ENCODE measurements around the gene SYT7. TPM values are rescaled to one million over a fixed set of nuclear protein-coding genes. Genes with fewer than 3 reads are reported as not detected.

Gene SYT7
- total RNA-seq, 1 experiment from 2014 or later, result 1.6 TPM

DNA sequence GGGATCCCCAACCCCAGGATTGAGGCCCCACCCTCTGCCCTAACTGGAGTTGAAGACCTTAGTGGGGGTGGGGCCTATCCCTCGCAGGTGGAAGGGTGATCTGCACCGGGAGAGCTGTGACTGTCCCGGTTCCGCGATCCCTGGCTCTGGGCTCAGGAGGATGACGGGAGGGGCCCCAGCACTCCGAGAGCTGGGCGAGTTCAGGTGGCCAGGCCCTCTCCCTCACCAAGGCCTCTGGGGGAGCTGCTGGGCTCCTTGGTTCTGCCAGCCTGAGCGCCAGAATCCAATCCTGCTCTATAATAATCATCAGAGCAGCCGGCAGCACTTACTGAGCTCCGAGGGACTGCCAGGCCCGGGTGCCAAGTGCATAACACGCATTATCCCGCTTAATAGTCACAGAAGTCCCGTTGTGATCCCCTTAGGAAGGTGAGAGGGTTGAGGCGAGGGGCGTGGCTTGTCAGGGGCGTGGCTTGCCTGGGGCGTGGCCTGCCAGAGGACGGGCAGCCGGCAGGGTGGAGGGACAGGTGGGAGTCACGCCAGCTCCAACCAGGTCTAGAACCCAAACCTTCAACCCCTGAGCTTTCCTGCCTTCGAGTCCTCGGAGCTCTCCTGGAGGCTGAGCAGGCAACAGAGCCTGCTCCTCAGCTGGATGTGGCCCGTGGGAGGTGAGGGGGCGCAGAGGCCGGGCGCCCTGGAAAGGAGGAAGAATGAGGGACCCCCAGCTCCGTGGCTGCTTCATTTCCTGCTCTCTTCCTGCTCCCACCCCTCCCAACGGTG is 7.3 kb upstream of the SYT7 start:
- DNase-seq (ENCODE audit: low spot score), result peak; percentile 42
- in situ Hi-C loops (cut with HindIII; ENCODE audit: low sequenced_read_pairs), result no loop called here

GRCh38 chr11:61587541-61587941 is 6.7 kb upstream of the SYT7 start:
- in situ Hi-C loops (cut with HindIII; ENCODE audit: low sequenced_read_pairs), result no loop called here
- DNase-seq (ENCODE audit: low spot score), result peak; percentile 44

- DNase-seq (ENCODE audit: low spot score), result no peak
- in situ Hi-C loops (cut with HindIII; ENCODE audit: low sequenced_read_pairs), result no loop called here
Measured at GRCh38 chr11:61586792-61587430, 6.0 kb upstream of the SYT7 start.

- in situ Hi-C loops (cut with HindIII; ENCODE audit: low sequenced_read_pairs), result no loop called here
Measured at GRCh38 chr11:61585115-61585514, 4.2 kb upstream of the SYT7 start.

DNA sequence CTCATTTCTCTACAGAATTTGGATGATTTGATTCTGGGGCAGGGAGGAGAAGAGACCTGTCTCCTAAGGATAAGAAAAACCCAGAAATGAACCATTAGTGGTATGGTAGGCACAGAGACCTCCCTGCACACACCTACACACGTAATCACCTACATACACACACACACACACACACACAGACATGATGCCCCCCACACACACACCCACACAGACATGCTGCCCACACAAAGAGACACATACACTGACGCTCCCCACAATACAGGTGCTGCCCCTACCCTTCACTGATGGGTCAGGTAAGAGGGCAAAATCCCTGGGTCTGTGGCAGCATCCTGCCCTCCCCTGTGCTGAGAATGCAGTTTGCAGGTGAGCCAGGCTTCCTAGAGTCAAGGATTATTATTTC is 1.1 kb upstream of the SYT7 start:
- in situ Hi-C loops (cut with HindIII; ENCODE audit: low sequenced_read_pairs), result no loop called here
- DNase-seq (ENCODE audit: low spot score), result no peak

More at GRCh38 chr11:61585115-61585514, 4.2 kb upstream of the SYT7 start:
- DNase-seq (ENCODE audit: low spot score), result no peak

- in situ Hi-C loops (cut with HindIII; ENCODE audit: low sequenced_read_pairs), result no loop called here
- no peak for DNase-seq (ENCODE audit: low spot score)
Measured at GRCh38 chr11:61580271-61580888, 496 bp downstream of the SYT7 start.

DNA sequence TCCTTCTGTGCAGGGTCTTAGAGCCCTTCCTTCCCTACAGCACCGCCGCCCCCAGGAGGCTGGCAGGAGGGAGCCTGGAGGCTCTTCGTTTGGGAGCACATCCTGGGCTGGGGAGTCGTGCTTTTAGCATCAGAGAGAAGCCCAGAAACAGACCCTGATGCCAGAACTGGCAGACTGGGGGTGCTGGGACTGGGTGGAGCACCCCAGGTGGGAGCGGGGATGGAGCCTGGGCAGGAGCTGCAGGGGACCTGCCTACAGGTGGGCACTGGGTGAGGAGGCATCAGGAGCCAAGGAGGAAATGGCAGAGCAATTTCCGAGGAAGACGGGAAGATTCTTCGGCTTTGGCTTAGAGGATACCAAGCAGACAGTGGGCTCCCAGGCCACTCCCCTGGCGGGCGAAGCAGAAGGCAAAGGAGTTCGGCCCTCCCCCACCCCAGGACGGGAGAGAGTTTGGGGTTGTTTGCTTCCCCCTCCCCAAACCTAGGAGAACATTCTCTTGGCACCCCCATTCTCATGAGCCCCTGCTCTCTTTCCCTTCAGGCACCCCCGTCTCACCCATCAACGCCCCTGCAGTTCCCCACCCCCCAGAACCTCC is 1.1 kb downstream of the SYT7 start:
- in situ Hi-C loops (cut with HindIII; ENCODE audit: low sequenced_read_pairs), result no loop called here
- DNase-seq (ENCODE audit: low spot score), result no peak

DNA sequence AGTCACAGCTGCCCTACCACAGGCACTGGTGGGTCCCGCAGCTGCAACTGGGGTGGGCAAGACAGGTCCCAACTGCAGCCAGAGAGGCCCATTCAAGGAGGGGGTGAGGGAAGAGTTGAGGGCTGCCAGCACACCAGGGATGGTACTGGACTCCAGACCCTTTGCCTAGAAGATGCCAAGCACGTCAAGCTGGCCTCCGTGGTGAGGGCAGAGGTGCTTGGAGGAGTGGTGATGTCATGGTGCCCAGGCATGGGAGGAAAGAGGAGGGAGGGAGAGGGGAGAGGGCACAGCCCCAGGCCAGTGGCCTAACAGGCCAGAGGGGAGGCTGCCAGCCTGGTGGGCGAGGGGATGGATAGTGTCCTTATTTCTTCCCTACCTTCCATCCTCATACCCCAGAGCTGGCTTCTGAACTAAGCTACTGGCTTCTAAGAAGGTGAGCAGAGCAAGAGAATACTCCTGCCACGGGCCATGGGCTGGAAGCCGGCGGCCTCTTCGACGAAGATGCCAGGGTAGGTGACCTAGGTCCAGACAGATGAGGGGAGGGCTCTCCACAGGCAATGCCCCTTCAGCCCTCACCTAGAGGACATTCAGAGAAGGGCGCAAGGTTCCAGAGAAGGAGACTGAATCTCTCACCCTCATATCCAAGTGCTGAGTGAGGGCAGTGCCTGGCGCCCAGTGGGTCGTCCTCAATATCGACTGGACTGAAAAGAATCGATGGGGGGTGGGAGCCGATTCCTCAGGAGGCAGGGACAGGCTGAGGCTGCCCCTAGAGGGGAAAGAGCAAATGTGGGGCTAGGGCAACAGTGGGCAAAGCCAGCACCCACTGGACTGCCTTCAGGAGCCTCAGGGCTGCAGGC is 1.8 kb downstream of the SYT7 start:
- in situ Hi-C loops (cut with HindIII; ENCODE audit: low sequenced_read_pairs), result no loop called here
- DNase-seq (ENCODE audit: low spot score), result no peak

- no peak for DNase-seq (ENCODE audit: low spot score)
Measured at GRCh38 chr11:61577383-61578118, 3.3 kb downstream of the SYT7 start.

GRCh38 chr11:61575886-61576861 is 4.7 kb downstream of the SYT7 start:
- in situ Hi-C loops (cut with HindIII; ENCODE audit: low sequenced_read_pairs), result no loop called here
- peak; percentile 79 for DNase-seq (ENCODE audit: low spot score)

More at GRCh38 chr11:61577383-61578118, 3.3 kb downstream of the SYT7 start:
- in situ Hi-C loops (cut with HindIII; ENCODE audit: low sequenced_read_pairs), result no loop called here

DNA sequence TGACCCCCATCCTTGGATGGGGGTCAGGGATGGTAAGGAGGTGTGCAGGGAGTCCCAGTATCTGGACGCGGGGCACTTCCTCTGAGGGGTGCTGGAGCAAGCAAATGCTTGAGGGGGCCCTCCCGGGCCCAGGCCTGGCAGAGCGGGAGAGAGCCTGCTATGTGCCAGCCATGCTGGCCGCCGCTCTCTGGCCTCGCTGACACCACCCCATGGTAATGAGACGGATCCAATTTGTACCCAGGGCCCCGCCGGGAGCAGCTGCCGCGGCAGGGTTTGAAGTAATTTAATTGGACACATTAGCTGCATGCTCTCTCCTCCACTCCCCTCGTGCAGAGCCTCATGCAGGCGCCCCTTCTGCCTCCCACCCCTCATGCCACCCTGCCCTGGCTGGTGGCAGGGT is 6.3 kb downstream of the SYT7 start:
- in situ Hi-C loops (cut with HindIII; ENCODE audit: low sequenced_read_pairs), result no loop called here
- peak; percentile 79 for DNase-seq (ENCODE audit: low spot score)

DNA sequence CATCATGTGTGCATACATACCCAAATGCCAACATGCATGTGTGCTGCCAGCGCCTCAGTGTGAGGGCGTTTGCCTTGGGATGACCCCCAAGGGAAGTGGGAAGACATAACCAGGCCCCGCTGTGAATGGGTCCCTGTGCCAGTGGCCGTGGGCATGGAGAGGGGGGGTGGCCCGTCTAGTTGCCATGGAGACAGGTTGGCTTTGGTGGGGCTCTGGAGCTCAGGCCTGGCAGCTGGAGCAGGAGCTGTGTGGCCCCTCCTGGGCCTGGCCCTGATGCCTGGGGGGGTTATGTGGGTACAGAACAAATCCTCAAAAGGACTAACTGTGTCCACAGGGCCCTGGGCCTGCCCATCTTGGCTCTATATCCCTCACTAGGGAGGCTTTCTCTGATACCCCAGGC is 8.0 kb downstream of the SYT7 start:
- no peak for DNase-seq (ENCODE audit: low spot score)
- in situ Hi-C loops (cut with HindIII; ENCODE audit: low sequenced_read_pairs), result no loop called here

DNA sequence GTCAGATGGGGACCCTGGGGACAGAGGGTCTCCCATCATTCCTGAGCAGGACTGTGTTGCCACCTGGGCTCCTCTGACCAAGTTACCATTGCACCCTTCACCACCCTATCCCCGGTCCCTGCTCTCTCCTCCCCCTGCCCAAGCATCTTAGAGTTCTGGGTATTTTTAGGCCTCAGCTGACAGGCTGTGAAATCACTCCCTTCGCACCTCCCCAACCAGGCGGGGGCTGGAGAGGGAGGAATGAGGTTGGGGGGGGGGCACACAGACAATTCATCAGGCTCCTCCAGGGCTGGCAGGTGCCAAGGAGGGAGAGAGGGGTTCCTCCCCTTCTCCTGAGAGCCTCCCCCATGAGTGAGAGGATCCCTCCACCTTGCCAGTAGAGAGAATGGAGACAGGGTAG is 9.0 kb downstream of the SYT7 start:
- DNase-seq (ENCODE audit: low spot score), result no peak
- in situ Hi-C loops (cut with HindIII; ENCODE audit: low sequenced_read_pairs), result no loop called here

DNA sequence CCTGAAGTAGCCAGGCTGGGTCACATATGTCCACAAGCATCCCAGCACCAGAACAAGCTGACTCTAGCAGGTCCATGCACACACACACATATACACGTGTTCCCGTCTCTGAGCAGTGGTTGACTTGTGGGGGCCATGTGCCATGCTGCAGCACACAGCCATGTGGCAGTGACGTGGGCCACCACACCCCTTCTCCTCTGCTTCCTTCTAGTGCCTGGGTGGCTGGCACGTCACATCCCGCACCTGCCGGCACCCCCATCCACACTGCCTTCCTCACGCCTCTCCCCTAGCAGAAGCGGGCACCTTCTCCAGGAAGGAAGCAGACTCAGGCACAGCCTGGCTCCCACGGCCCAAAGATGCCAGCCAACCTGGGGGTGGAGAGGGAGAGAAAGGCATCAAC is 9.5 kb downstream of the SYT7 start:
- no peak for DNase-seq (ENCODE audit: low spot score)
- in situ Hi-C loops (cut with HindIII; ENCODE audit: low sequenced_read_pairs), result no loop called here

DNA sequence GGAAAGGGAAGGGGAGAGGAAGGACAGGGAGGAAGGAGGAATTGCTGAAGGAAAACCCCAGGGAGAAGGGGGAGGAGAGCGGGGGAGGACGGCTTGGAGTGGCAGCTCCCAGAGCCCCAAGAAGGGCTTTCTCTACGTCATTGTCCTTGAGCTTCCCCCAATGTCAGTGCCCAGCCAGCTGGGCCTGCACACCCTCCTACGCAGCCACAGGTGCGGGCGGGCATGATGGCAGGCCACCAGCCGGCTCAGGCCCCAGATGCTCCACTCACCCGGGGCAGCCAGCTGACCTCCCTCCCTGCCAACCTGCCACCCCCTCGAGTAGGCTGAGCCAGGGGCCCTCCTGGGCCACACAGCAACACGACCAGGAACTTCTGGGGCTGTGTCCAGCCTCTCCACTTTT is 11.2 kb downstream of the SYT7 start:
- DNase-seq (ENCODE audit: low spot score), result no peak
- in situ Hi-C loops (cut with HindIII; ENCODE audit: low sequenced_read_pairs), result no loop called here

- in situ Hi-C loops (cut with HindIII; ENCODE audit: low sequenced_read_pairs), result no loop called here
- DNase-seq (ENCODE audit: low spot score), result no peak
Measured at GRCh38 chr11:61569018-61569417, 11.9 kb downstream of the SYT7 start.

- in situ Hi-C loops (cut with HindIII; ENCODE audit: low sequenced_read_pairs), result no loop called here
- no peak for DNase-seq (ENCODE audit: low spot score)
Measured at GRCh38 chr11:61567286-61568061, 13.4 kb downstream of the SYT7 start.

Measured in G401 (cell line).